Kidney capillary endothelial cell (primary cell): ENCODE results near the gene PDGFRB.
A peak's percentile ranks its signal among the peaks of the same experiment; 100 is the strongest.

Source experiments
- DNase-seq: peaks from one replicate; pipeline ENCODE4 v3.0.0-alpha.2; 2018; ENCODE audit warnings: low spot score

The PDGFRB gene

DNA sequence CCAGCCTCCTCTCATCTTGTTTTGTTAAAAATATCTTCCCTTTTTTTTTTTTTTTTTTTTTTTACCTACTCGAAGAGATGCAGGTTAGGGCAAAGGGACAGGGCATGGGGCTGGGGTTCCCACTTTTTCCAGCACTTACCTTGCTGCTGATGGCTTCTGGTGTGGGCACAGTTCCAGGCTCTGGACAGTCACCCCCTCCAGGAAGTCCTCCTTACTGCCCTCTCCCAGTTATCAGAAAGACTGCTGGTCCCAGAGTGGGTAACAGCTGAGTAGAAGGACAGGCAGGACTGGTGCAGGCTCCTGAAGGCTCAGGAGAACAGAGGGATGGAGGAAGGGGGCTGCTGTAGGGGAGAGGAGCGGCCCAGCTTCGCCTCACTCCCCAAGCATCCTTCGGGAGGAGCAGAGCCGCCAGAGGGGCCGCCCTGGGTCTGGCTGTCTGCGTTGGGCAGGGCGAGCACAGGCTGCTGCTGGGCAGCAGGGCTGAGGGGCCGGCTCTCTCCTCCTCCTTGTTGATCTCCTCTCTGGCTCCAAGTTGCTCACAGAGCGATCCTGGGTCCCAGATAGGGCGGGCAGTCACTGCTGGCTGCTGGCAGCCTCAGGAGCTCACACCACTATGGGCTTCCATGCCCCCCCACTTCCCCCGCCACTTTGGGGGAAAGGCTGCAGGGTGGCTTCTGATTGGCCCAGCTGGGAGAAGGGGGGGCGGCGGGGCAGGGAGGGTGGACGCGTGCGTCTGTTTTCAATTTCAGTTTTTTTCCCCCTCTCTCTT, at the start of gene PDGFRB:
Gene PDGFRB, minus strand, starts transcription at position 588 of the 769 bp plus-strand sequence. CDS start 18,798 bp downstream, outside the sequence.
- DNase-seq = peak; percentile 16

DNA sequence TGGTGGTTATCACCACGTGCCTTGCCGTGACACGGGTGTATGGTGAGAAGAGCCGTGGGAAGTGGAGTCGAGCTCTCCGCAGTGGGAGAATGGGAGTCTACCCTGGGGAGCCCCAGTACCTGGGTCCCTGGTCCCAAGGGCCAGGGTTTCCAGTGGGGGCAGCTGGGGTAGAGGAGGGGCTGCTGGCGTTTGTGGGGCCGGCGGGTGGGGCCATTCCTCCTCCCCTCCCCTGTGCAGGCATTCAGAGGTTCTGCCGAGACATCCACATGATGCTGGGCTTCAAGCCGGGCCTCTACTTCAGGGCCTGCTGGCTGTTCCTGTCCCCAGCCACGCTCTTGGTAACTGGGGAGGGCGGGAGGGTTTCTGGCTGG, 48.9 kb upstream of the PDGFRB start:
- DNase-seq = no peak

DNA sequence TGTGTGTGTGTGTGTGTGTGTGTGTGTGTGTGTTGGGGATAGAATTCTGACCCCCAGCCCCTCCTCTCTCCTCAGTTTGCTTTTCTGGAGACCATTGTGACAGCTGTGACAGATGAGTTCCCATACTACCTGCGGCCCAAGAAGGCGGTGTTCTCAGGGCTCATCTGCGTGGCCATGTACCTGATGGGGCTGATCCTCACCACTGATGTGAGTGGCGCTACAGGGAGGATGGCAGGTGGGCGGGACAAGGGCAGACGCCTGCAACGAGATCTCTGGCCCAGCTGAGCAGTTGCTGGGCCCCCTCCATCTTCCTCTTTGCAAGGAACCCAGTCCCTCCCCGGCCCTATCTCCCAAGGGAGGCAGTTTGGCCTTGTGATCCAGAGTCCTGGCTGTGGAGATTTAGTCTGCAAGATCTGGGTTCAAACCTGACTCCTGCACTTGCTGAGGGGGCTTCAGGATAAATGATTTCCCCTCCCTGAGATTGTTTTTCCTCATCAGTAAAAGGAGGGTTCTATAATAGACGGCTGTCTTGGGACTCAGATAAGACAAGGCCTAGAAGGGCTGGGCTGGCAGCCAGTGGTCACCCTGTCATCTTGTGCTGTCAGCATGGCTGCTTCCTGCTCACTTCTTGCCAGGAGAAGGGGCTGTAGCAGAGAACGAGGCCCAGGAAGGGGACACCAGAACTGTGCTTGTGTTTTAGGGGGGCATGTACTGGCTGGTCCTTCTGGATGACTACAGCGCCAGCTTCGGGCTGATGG, 48.4 kb upstream of the PDGFRB start:
- DNase-seq = no peak

GRCh38 chr5:150202501-150202900, 46.9 kb upstream of the PDGFRB start:
- no peak for DNase-seq

DNA sequence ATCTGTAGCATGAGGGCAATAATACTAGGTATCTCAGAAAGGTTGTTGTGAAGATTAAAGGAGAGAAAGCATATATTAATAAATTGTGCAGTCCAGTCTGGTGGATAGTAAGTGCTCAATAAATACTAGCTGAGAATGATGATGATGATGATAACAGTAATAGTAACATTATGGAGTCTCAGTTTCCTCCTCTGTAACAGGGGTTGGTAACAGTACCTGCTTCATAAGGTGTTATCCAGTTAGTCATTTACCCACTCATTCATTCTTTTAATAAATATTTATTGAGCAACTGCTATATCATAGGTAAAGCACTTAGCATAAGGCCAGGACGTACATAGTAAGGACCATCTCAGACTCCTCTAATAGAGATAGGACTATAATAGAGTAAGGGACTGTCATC, 41.8 kb upstream of the PDGFRB start:
- DNase-seq = no peak

DNA sequence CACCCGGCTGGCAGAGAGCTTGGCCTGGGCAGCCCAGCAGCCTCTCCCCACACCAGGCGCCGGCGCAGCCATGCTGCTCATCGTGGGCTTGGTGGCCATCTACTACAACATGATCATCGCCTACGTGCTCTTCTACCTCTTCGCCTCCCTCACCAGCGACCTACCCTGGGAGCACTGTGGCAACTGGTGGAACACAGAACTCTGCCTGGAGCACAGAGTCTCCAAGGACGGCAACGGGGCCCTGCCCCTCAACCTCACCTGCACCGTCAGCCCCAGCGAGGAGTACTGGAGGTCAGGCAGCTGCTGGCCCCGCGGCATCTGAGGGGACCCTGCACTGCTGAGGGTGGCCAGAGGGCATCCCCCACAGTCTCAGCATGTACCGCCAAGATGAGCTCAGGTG, 41.3 kb upstream of the PDGFRB start:
- DNase-seq = no peak

GRCh38 chr5:150196514-150196913, 40.9 kb upstream of the PDGFRB start:
- DNase-seq = no peak

- no peak for DNase-seq
Measured at GRCh38 chr5:150195736-150196485, 40.3 kb upstream of the PDGFRB start.

DNA sequence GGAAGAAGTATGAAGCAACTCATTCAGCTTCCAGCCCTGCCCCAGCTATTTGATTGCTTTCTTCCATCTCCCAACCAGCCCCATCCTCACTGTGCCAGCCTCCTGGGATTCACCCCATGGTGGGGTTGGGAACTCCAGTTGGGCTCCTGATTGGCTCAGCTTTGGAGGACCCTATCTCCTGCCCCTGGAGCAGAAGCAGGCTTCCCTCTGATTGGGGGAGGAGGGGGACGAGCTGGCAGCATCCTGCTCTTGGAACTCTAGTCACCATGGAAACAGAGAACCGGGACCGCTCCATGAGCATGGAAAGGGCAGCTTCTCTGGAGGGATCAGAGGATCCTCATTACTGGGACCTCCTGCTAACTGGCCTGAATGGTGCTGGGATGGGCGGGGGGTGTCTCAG, 36.8 kb upstream of the PDGFRB start:
- DNase-seq = no peak

DNA sequence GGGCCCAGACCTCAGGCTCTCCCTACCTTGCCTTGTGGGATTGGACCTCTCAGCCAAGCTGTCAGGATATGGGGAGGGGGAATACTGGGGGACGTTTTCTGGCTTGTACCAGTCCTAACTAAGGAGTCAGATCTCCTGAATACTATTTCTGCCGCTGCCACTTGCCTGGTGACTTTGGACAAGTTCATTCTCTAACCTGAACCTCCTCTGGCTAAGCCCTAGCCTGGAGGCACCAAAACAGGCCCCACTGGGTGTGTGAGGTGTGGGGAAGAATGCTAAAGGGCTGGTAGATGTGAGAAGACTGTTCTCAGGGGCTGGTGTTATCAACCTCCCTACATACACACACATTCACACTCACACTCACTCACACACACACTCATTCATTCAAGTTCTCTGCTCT, 35.3 kb upstream of the PDGFRB start:
- DNase-seq = no peak

DNA sequence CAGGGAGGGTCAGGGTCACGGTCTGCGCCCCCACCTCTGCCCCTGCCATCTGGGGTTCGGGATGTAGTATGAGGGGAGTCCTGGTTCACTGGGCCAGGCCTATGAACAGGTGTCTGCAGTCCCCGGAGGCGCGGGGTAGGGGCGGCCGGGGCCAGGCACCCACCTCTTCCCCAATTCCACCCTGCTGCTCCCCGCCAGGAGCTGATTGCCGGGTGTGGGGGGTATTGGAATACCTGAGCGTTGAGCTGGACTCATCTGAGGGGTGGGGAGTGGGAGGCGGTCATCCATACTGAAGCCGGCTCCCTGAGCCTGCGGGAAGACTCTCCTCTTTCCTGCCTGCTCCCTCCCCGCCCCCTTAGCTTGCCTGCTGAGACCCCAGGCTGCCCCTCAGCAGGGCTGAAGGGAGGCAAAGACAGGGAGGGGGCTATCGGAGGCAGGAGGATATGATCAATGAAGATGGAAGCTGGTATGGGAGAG, 34.9 kb upstream of the PDGFRB start:
- no peak for DNase-seq

DNA sequence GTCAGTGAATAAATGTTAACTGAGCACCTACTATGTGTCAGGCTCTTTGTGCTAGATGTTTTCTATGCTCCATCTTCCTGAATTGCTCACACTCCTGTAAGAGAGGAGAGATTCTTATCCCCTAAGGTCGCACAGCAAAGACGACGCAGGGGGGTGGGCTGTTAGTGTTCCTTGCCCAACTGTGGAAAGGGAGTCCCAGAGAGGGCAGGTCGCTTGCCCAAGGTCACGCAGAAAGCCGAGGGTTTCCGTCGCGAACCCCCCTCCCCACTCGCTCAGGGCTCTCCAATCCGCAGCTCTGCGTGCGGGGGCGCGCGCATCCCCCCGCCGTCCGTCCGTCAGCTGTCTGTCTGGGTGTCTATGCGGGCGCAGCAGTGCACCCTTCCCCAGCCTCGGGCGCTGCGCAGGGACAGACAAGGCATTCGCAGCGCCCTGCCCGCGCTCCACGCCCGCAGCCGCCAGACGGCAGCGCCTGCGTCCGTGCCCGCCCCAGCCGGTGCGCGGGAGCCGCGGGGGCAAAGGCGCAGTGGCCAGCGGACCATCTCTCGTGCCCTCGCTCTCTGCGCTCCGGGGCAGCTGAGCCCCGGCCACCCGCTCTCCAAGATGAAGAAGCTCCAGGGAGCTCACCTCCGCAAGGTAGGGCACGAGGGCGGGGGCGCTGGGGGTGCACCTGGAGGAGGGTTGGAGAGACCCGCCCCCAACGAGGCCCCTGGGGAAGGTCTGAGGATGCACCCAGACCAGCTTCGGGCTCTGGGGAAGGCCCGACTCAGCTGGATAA, 34.3 kb upstream of the PDGFRB start, which contains the start of gene SLC6A7:
Gene SLC6A7, plus strand, starts transcription at position 335 of the 775 bp plus-strand sequence. Its CDS starts 266 bp downstream, at position 601.
- no peak for DNase-seq

DNA sequence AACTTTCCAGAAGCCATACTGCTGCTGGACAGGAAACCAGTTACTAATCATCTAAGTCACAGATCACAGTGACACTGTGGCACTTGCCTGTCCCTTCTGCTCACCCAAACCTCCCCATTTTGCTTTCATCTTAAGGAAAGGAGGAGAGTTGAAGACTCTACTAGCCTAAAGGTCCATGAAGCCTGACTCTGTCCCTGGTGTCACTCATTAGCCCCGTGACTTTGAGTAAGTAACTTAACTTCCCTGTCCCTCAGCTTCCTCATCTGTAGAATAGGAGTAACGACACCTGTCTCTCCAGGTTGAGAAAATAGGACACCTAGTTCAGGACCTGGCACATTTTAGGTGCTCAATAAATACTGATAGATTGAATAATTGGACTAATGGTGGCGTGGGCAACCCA, 33.7 kb upstream of the PDGFRB start:
- DNase-seq = no peak

DNA sequence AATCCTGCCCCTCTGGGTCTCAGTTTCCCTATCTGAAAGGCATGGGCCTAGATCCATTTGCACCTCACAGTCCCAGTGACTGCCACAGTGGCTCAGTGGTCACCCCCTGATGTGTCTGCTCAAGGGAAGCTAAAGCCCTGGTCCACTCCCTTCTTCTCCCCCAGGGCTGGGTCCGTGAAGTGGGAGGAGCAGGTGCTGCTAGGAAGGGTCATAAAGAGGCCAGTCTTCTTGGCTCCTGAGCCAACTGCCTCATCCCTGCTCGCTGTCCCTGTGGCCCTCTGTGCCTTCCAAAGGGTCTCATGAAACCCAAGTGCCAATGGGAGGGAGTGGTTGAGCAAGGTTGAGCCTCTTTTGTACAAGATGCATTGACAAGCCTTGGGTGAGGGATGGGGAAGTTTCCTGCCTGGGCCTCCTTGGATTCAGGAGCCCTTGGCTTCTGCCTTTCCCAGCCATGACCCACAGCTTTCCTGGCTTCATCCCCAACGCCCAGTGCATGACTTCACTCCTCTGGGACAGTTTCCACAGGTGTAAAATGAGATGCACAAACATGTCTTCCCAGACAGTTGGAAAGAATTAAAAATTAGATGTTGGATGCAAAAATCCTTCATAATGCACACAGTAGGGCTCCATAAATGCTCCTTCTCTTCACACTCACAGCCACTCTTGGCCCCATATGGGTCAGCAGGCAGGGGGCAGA, 32.6 kb upstream of the PDGFRB start:
- no peak for DNase-seq

DNA sequence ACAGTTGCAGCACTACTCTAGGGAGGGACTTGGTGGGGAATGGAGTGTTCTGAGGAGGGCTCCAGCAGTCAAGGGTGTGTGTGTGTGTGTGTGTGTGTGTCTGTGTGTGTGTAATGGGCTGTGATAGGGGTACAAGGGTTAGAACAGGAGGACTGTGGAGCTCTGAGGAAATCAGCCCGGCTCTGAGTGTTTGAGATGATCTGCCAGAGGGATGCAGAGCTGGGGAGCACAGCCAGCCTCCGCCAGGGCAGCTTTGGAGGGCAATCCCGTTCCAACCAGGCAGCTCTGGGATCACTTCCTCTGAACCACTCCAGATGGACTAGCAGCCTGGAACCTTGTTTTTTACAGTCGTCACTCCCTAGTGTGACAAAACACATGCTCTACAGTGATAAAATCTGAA, 31.3 kb upstream of the PDGFRB start:
- DNase-seq = no peak

- DNase-seq = no peak
Measured at GRCh38 chr5:150186137-150186536, 30.5 kb upstream of the PDGFRB start.

DNA sequence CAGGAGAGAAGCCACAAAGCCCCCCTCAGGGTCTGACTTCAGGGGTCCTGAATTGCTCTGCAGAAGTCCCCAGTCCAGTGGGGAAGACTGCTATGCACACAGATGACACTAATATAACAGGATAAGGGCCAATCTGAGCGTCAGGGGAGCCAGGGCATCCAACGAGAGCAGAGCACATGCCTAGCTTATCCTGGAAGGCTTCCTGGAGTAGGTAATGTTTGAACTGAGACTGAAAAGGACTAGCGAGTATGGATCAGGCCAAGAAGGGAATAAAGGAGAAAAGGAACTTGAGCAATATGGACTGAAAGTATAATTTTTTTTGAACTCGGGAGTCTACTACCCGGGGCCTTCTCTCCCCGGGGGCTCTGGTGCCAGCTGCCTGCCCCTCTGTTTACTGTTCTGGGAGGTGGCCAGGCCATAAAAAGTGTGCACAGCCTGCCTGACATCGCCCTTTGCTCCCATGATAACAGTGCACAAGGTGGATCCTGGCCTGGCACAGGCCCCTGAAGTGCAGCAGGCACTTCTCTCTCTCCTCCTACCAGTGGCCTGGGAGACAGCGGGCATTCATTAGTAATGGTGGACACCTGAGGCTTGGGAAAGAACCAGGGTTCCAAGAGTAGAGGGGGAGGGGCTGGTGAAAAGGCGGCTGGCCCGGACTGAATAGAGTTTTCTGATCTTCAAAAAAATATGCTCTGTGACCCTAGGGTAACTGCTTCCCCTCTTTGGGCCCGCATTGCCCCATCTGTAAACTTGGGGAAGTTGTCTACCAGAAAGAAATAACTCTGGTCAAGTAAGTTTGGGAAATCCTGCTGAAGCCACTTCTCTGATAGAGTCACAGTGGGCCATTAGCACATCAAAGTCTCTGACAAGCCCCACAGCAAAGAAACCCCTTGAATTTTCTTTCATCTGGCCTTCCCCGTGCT, 29.6 kb upstream of the PDGFRB start:
- no peak for DNase-seq

DNA sequence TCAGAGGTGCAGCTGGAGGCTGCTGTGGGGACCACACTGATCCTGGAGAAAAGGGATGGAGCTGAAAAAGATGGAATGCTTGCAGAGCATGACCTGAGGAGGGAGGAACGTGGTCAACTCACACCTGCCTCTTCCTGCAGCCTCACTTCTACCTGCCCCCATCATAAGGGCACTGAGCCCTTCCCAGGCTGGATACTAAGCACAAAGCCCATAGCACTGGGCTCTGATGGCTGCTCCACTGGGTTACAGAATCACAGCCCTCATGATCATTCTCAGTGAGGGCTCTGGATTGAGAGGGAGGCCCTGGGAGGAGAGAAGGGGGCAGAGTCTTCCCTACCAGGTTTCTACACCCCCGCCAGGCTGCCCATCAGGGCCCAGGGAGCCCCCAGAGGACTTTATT, 28.4 kb upstream of the PDGFRB start:
- no peak for DNase-seq

DNA sequence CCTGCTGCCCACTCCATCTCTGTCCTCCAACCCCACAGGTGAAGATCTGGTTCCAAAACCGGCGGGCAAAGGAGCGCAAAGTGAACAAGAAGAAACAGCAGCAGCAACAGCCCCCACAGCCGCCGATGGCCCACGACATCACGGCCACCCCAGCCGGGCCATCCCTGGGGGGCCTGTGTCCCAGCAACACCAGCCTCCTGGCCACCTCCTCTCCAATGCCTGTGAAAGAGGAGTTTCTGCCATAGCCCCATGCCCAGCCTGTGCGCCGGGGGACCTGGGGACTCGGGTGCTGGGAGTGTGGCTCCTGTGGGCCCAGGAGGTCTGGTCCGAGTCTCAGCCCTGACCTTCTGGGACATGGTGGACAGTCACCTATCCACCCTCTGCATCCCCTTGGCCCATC, 27.8 kb upstream of the PDGFRB start:
- no peak for DNase-seq

DNA sequence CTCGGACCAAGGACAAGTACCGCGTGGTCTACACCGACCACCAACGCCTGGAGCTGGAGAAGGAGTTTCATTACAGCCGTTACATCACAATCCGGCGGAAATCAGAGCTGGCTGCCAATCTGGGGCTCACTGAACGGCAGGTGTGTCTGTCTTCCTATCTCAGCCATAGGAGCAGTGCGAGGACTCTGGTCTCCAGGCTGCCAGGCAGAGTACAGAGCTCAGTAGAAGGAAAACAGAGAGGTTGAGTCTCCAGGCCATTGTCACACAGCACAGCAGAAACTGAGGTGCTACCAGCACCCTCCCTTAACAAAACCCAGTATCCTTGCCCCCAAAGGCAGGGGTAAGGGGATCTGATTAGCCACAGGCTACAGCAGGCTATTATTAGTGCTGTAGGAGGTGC, 27.1 kb upstream of the PDGFRB start:
- no peak for DNase-seq
